NCI-H510A (cell line): ENCODE measurements around the gene EIF4G3.
"Not testable (repeated sequence)": the region's sequence is repeated elsewhere in the genome, so short reads cannot be mapped to it uniquely, and the experiment has no call there.

ENCODE experiments used
- DNase-seq: peaks from one replicate; lab custom pipeline; 2025; lab: John Stamatoyannopoulos, UW

Gene EIF4G3

GRCh38 chr1:20870718-20871117 lies 306.0 kb downstream of the EIF4G3 start:
- DNase-seq = no peak

GRCh38 chr1:20868263-20868662 lies 308.4 kb downstream of the EIF4G3 start:
- DNase-seq = no peak

GRCh38 chr1:20867847-20868246 lies 308.9 kb downstream of the EIF4G3 start:
- no peak for DNase-seq

GRCh38 chr1:20867062-20867461 lies 309.6 kb downstream of the EIF4G3 start:
- no peak for DNase-seq

DNA sequence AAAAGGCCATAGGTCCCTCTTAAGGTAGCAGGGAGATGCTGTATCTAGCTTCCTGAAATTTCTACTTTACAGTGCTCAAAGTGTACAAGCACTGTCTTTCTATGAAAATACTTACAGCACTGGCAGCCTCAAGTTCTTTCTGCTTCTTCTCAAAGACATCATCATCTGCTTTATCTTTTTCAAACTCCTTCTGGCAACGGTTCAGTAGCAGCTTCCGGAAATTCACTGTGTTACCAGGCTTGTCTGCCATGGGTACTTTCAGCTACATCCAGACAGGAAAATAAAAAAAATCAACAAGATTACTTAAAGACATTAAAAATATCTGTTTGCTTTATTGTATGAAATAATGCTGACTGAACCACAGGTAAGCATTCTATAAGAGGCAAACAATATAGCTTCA lies 311.7 kb downstream of the EIF4G3 start:
- no peak for DNase-seq

DNA sequence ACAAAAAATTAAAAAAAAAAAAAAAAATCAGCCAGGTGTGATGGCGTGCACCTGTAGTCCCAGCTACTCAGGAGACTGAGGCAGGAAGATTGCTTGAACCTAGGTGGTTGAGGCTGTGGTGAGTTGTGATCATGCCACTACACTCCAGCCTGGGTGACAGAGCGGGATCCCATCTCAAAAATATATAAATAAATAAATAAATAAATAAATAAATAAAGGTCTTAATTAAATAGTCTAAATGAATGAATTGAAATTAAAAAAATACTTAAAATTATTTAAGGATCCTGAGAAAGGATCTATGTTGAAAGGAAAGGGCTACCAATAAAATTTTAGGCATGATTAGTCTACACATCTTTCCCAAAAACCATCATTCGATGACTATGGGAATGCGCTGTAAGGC lies 322.2 kb downstream of the EIF4G3 start:
- no peak for DNase-seq

DNA sequence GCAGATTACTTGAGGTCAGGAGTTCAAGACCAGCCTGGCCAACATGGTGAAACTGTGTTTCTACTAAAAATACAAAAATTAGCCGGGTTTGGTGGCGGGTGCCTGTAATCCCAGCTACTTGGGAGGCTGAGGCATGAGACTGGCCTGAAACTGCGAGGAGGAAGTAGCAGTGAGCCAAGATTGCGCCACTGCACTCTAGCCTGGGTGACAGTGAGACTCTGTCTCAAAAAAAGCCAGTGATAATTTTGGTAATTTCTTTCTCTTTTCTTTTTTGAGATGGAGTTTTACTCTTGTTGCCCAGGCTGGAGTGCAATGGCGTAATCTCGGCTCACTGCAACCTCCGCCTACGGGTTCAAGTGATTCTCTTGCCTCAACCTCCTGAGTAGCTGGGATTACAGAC lies 324.9 kb downstream of the EIF4G3 start:
- DNase-seq = not testable (repeated sequence)

GRCh38 chr1:20850021-20850420 lies 326.7 kb downstream of the EIF4G3 start:
- DNase-seq = no peak

DNA sequence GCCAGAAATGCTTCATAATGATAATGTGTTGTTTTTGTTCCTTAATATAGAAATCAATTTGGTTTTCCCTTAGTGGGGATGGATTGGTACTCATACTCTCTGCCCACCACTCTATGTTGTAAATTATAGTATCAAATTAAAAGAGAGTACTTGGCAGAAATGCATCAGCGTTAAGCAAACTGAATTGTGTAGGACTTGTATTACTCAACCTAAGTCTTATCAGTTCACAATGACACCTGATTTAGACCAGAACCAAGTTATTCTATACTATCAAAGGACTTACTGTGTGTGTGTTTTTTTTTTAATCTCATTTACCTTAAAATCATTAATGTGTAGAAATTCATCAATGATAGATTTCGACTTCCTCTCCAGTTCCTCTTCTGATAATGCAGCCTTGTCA lies 327.6 kb downstream of the EIF4G3 start:
- DNase-seq = no peak

GRCh38 chr1:20848162-20848561 lies 328.5 kb downstream of the EIF4G3 start:
- DNase-seq = no peak

GRCh38 chr1:20847611-20848080 lies 329.1 kb downstream of the EIF4G3 start:
- no peak for DNase-seq

DNA sequence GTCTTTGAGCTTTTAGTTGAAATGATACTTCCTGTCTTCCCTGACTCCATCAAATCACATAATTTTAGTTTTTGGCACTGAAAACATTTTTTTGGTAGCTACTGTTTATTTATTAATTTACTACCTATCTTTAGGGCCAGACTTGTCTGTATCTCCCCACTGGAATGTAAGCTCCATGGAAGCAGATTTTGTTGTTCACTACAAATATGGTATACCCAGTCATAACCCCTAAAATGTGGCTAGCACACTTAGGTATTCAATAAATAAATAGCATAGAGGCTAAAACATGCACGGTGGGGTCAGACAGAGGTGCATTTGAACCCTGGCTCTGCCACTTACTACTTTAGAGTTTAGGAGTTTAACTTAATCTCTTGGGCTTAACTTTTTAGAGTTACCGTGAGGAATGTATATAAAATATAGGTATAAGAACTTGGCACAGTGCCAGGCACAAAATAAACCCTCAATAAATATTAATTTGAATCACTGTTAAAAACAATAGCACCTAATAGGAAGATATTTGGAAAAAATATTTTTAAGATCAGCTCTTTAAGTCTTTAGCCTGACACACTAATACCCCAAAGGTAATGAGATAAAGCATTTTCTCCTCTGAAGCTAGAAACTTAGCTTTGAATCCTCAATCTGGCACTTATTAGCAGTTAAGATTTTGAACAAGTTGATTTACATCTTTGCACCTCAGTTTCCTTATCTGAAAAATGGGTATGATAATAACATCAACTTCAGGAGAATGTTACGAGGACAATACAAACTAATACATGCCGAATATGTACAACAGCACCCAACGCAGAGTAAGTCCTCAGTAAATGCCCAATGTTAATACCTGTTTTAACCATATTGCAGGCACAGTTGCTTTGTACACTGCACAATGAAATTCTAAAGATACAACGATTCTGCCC lies 330.0 kb downstream of the EIF4G3 start:
- DNase-seq = no peak

- DNase-seq = no peak
Measured at GRCh38 chr1:20840731-20841130, 336.0 kb downstream of the EIF4G3 start.

GRCh38 chr1:20837554-20838192 lies 339.0 kb downstream of the EIF4G3 start:
- DNase-seq = no peak

DNA sequence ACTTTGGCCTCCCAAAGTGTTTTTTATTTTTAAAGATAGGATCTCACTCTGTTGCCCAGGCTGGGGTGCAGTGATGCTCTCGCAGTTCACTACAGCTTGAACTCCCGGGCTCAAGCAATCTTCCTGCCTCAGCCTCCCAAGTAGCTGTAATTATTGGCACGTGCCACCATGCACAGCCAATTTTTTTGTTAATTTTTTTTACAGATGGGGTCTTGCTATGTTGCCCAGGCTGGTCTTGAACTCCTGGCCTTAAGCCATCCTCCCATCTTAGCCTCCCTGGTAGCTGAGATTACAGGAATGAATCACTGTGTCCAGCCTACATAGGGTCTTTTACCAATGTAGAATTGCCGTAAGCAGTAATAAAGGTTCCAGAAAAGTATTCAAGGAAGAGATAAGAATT lies 340.5 kb downstream of the EIF4G3 start:
- no peak for DNase-seq

GRCh38 chr1:20834780-20835179 lies 341.9 kb downstream of the EIF4G3 start:
- no peak for DNase-seq

- DNase-seq = no peak
Measured at GRCh38 chr1:20834192-20834591, 342.5 kb downstream of the EIF4G3 start.

GRCh38 chr1:20830378-20830777 lies 346.3 kb downstream of the EIF4G3 start:
- no peak for DNase-seq

DNA sequence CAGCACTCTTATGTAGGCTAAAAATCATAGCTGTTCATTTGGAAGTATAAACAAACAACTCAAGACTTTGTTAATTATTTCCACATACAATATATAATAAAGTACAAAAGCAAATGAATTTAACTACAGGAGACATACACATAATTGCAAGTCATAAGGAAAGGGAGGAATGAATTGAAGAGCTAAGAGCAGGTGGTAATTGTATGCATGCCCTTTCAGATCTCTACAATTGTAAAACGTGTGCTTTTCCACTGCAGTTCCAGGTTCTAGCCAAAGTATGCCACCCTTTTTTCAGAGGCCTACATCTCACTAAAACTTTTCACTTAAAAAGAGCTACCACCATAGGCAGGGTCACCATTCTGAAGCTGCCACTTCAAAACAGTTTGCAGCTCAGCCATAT lies 346.8 kb downstream of the EIF4G3 start:
- no peak for DNase-seq

DNA sequence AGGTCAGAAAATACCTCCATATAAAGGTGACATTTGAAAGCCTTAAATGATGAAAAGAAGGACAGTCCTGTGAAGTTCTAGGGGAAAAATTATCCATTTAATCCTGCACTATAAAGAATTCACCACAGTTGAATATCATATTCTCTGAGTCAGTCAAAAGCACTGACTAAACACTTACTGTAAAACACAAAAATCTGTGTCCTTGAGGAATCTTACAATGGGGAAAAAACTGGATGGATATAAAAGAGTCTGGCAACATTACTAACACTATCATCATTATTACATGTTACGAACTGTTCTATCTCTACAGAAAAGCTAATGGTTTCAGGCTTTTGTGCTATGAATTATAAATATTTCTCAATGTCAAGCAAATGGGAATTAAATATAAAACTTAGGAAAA lies 347.2 kb downstream of the EIF4G3 start:
- DNase-seq = no peak

- no peak for DNase-seq
Measured at GRCh38 chr1:20823845-20824244, 352.9 kb downstream of the EIF4G3 start.

- DNase-seq = no peak
Measured at GRCh38 chr1:20821466-20821865, 355.2 kb downstream of the EIF4G3 start.

- DNase-seq = no peak
Measured at GRCh38 chr1:20819818-20820217, 356.9 kb downstream of the EIF4G3 start.

GRCh38 chr1:20814534-20814871 lies 362.2 kb downstream of the EIF4G3 start:
- DNase-seq = no peak
